Trophoblast cell (in vitro differentiated cells and primary cell): ENCODE data around the gene PNMA6E.
"Not testable (repeated sequence)": the region's sequence is repeated elsewhere in the genome, so short reads cannot be mapped to it uniquely, and the experiment has no call there.

ENCODE experiments used
- DNase-seq, 2 donors: peaks; one replicate each; pipeline ENCODE4 v3.0.0-alpha.2; 2016
- H2AFZ ChIP-seq: 2 replicates; pipeline ENCODE4 v1.6.1; 2013; ENCODE audit warnings: low read length, moderate library complexity, mild to moderate bottlenecking; ENCODE audit not compliant: insufficient read depth, poor library complexity
- H2AK5ac ChIP-seq: 2 replicates; pipeline ENCODE4 v1.6.1; 2013; ENCODE audit warnings: mild to moderate bottlenecking, low read length
- H2BK120ac ChIP-seq: 2 replicates; pipeline ENCODE4 v1.6.1; 2013; ENCODE audit warnings: low read length, mild to moderate bottlenecking, moderate library complexity; ENCODE audit not compliant: insufficient read depth, poor library complexity
- H2BK12ac ChIP-seq: 2 replicates; pipeline ENCODE4 v1.6.1; 2013; ENCODE audit warnings: mild to moderate bottlenecking, low read length, moderate library complexity
- H2BK5ac ChIP-seq: 2 replicates; pipeline ENCODE4 v1.6.1; 2013; ENCODE audit warnings: low read length, low read depth, moderate library complexity, mild to moderate bottlenecking; ENCODE audit not compliant: poor library complexity
- H3K14ac ChIP-seq: 2 replicates; pipeline ENCODE4 v1.6.1; 2013; ENCODE audit warnings: mild to moderate bottlenecking, low read length
- H3K18ac ChIP-seq: 2 replicates; pipeline ENCODE4 v1.6.1; 2013; ENCODE audit warnings: mild to moderate bottlenecking, low read length
- H3K23ac ChIP-seq: 2 replicates; pipeline ENCODE4 v1.6.1; 2013; ENCODE audit warnings: low read length
- H3K27ac ChIP-seq: 2 replicates; pipeline ENCODE4 v1.5.1; 2013; ENCODE audit warnings: low read depth, mild to moderate bottlenecking, inconsistent platforms, low read length, moderate library complexity
- H3K27me3 ChIP-seq: 2 replicates; pipeline ENCODE4 v1.6.1; 2013; ENCODE audit warnings: inconsistent platforms, mild to moderate bottlenecking, low read length, moderate library complexity; ENCODE audit not compliant: insufficient read depth
- H3K36me3 ChIP-seq, 2 experiments: 1 replicate in 1 of 2; 2 replicates in 1 of 2; pipeline ENCODE4 v1.6.1; 2013; ENCODE audit warnings: low read length in 2 of 2, mild to moderate bottlenecking in 2 of 2, moderate library complexity in 1 of 2; ENCODE audit not compliant: insufficient read depth in 2 of 2, control insufficient read depth in 1 of 2
- H3K4ac ChIP-seq: 2 replicates; pipeline ENCODE4 v1.6.1; 2013; ENCODE audit warnings: low read depth, mild to moderate bottlenecking, low read length, moderate library complexity
- H3K4me1 ChIP-seq, 2 experiments: 1 replicate in 1 of 2; 2 replicates in 1 of 2; pipeline ENCODE4 v1.6.1; 2013; ENCODE audit warnings: low read length in 2 of 2, mild to moderate bottlenecking in 2 of 2, moderate library complexity in 1 of 2; ENCODE audit not compliant: insufficient read depth in 2 of 2, control insufficient read depth in 1 of 2
- H3K4me2 ChIP-seq: 2 replicates; pipeline ENCODE4 v1.6.1; 2013; ENCODE audit warnings: inconsistent platforms, mild to moderate bottlenecking, low read length, moderate library complexity
- H3K4me3 ChIP-seq: 2 replicates; pipeline ENCODE4 v1.5.1; 2013; ENCODE audit warnings: mild to moderate bottlenecking, low read depth, low read length, inconsistent platforms
- H3K79me1 ChIP-seq: one replicate; pipeline ENCODE4 v1.6.1; 2013; ENCODE audit warnings: low read length
- H3K79me2 ChIP-seq: 2 replicates; pipeline ENCODE4 v1.6.1; 2013; ENCODE audit warnings: low read length, mild to moderate bottlenecking; ENCODE audit not compliant: control insufficient read depth, insufficient read depth, poor library complexity
- H3K9ac ChIP-seq: 2 replicates; pipeline ENCODE4 v1.6.1; 2013; ENCODE audit warnings: mild to moderate bottlenecking, low read length
- H3K9me3 ChIP-seq: 2 replicates; pipeline ENCODE4 v1.6.1; 2013; ENCODE audit warnings: low read depth, mild to moderate bottlenecking, control low read depth, inconsistent platforms, low read length; ENCODE audit not compliant: insufficient read depth
- H4K12ac ChIP-seq: 2 replicates; pipeline ENCODE4 v1.6.1; 2013; ENCODE audit warnings: low read depth, mild to moderate bottlenecking, low read length, moderate library complexity
- H4K8ac ChIP-seq: 2 replicates; pipeline ENCODE4 v1.6.1; 2013; ENCODE audit warnings: low read depth, mild to moderate bottlenecking, low read length, moderate library complexity
- H4K91ac ChIP-seq: one replicate; pipeline ENCODE4 v1.6.1; 2013; ENCODE audit warnings: low read depth, mild to moderate bottlenecking, low read length, moderate library complexity
- WGBS: extraction: QIAGEN DNeasy Blood & Tissue Kit; methylation state at CpG from one replicate; pipeline ENCODE4 v1.1.7; 2013; ENCODE audit warnings: missing lambda C conversion rate; ENCODE audit not compliant: insufficient read length, insufficient coverage; ENCODE audit errors: extremely low coverage; 5-methylcytosine and 5-hydroxymethylcytosine counted together

Gene PNMA6E

GRCh38 chrX:153395613-153396319 lies 5.4 kb downstream of the PNMA6E start:
- no peak overlapping the region for H3K23ac ChIP-seq
- H4K8ac ChIP-seq: no peak overlapping the region
- H3K4me2 ChIP-seq: no peak overlapping the region
- no peak overlapping the region for H3K27ac ChIP-seq
- no peak overlapping the region for H2BK12ac ChIP-seq
- H3K27me3 ChIP-seq: no peaks in the 10 kb centered on the region
- H2AK5ac ChIP-seq: no peak overlapping the region
- H3K79me1 ChIP-seq: no peaks in the 10 kb centered on the region
- H3K79me2 ChIP-seq: no peaks in the 10 kb centered on the region
- H3K18ac ChIP-seq: no peak overlapping the region
- H2BK5ac ChIP-seq: no peak overlapping the region
- H3K36me3 ChIP-seq: no peaks in the 10 kb centered on the region
- no peak overlapping the region for H4K12ac ChIP-seq
- H2AFZ ChIP-seq: no peak overlapping the region
- H3K4me3 ChIP-seq: no peak overlapping the region
- no peak overlapping the region for H2BK120ac ChIP-seq
- WGBS: no CpG with 5 or more reads among the region's 26 CpGs
- DNase-seq: no peak
- H3K4ac ChIP-seq: no peak overlapping the region
- H4K91ac ChIP-seq: no peak overlapping the region
- peaks cover 11% of the 10 kb centered on the region for H3K9me3 ChIP-seq
- H3K14ac ChIP-seq: no peak overlapping the region
- H3K9ac ChIP-seq: no peak overlapping the region
- H3K4me1 ChIP-seq: no peaks in the 10 kb centered on the region

DNA sequence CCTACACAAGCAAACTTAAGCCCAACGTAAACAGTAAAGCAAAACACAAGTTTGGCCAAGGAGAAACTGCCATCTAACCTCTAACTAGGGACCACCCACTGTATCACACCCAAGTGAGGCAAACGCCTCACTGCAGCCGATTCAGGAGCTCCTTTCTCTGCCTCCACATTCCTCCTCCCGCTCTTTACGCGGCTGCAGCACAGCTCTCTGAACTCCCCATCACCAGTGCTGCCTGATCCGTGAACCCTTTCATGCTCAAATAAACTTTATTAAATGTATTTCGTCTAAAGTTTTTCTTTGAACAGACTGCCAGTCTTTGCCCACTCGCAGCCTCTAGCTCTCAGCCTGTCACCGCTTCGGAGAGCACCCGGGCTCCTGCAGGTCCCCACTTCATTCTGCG lies 6.5 kb downstream of the PNMA6E start:
- Histone ChIP-seq H3K27ac (no peak overlapping the region), H4K91ac (no peak overlapping the region), H3K79me1 (no peaks in the 10 kb centered on the region), H4K8ac (no peak overlapping the region), H3K79me2 (no peaks in the 10 kb centered on the region), H2AFZ (no peak overlapping the region), H3K23ac (no peak overlapping the region), H2BK5ac (no peak overlapping the region), H3K4ac (no peak overlapping the region), H3K9ac (no peak overlapping the region), H3K14ac (no peak overlapping the region), H2AK5ac (no peak overlapping the region), H3K4me3 (no peak overlapping the region), H3K9me3 (peaks cover 20% of the 10 kb centered on the region), H3K27me3 (no peaks in the 10 kb centered on the region), H3K4me1 (no peaks in the 10 kb centered on the region), H3K18ac (no peak overlapping the region), H2BK12ac (no peak overlapping the region), H2BK120ac (no peak overlapping the region), H4K12ac (no peak overlapping the region), H3K4me2 (no peak overlapping the region), H3K36me3 (no peaks in the 10 kb centered on the region)
- no CpG with 5 or more reads among the region's 13 CpGs for WGBS
- DNase-seq: no peak

DNA sequence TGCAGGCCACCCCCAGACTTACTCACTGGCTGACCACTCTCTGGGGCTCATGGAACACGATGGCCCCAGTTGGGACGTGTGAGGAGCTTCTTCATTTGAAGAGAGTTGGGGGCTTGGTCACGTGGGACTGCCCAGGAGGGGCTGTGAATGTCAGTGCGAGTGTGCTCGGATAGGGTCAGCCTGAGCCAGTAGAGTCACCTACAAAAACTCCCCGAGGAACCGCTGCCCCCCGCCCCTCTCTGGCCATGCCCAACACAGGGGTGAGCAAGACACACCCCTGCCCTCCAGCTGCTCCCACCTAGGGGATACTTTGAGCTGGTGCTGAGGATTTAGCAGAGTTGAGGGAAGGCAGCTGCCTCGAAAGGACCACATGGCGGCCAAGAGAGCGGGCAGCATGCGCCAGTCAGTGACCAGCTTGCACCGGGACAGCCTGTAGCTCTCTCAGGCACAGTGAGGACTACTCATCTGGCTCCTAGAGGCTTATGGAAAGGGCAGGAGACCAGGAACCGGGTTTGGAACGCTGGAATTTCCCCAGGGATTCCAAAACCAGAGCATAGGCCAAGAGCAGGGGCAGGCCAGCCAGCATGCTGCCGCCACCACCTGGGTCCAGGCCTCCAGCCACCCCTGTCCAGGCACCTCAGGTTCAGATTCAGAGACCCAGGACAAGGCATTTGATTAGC lies 8.4 kb downstream of the PNMA6E start:
- WGBS: no CpG with 5 or more reads among the region's 16 CpGs

DNA sequence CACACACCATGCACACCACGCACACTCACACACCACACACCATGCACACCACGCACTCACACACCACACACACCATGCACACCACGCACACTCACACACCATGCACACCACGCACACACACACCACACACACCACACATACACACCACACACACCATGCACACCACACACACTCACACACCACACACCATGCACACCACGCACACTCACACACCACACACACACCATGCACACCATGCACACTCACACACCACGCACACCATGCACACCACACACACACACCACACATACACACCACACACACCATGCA lies 11.7 kb downstream of the PNMA6E start:
- H2BK12ac ChIP-seq, H3K4me1 ChIP-seq, H3K79me1 ChIP-seq, H3K4me2 ChIP-seq, H4K8ac ChIP-seq, H2BK120ac ChIP-seq, H3K4ac ChIP-seq, H3K14ac ChIP-seq, H3K9ac ChIP-seq, H3K79me2 ChIP-seq, H2AK5ac ChIP-seq, H4K12ac ChIP-seq, H3K36me3 ChIP-seq, H2AFZ ChIP-seq, H3K23ac ChIP-seq, H3K4me3 ChIP-seq, H4K91ac ChIP-seq, H2BK5ac ChIP-seq, H3K18ac ChIP-seq, H3K27me3 ChIP-seq, H3K27ac ChIP-seq, DNase-seq: not testable (repeated sequence)
- no CpG with 5 or more reads among the region's 6 CpGs for WGBS
- peaks cover 23% of the 10 kb centered on the region for H3K9me3 ChIP-seq

More for the DNA sequence above, 8.4 kb downstream of the PNMA6E start:
- no peaks in the 10 kb centered on the region for H3K36me3 ChIP-seq
- no peak overlapping the region for H3K4me2 ChIP-seq
- no peak overlapping the region for H3K9ac ChIP-seq
- H3K9me3 ChIP-seq: peaks cover 23% of the 10 kb centered on the region
- no peak for DNase-seq
- no peak overlapping the region for H2AFZ ChIP-seq
- H3K4me3 ChIP-seq: no peak overlapping the region
- no peaks in the 10 kb centered on the region for H3K27me3 ChIP-seq
- no peaks in the 10 kb centered on the region for H3K79me1 ChIP-seq
- H4K91ac ChIP-seq: no peak overlapping the region
- H3K79me2 ChIP-seq: no peaks in the 10 kb centered on the region
- H4K8ac ChIP-seq: no peak overlapping the region
- H2AK5ac ChIP-seq: no peak overlapping the region
- no peak overlapping the region for H3K14ac ChIP-seq
- no peak overlapping the region for H3K4ac ChIP-seq
- no peak overlapping the region for H2BK12ac ChIP-seq
- no peak overlapping the region for H2BK5ac ChIP-seq
- no peak overlapping the region for H3K27ac ChIP-seq
- H3K23ac ChIP-seq: no peak overlapping the region
- no peak overlapping the region for H4K12ac ChIP-seq
- H2BK120ac ChIP-seq: no peak overlapping the region
- no peaks in the 10 kb centered on the region for H3K4me1 ChIP-seq
- no peak overlapping the region for H3K18ac ChIP-seq
